Measurements from ENCODE around the gene ZFYVE28. TPM values are rescaled to one million over a fixed set of nuclear protein-coding genes. Genes with fewer than 3 reads are reported as not detected.

Gene ZFYVE28
- 2.8 and 8.5 TPM in 2 replicates for total RNA-seq

GRCh38 chr4:2417765-2418649, at the start of gene ZFYVE28:
ZFYVE28 (minus strand) TSS chr4:2418645; CDS start chr4:2418323, 322 bp downstream.

GRCh38 chr4:2418650-2419571, 466 bp upstream of the ZFYVE28 start, which contains the start of gene CFAP99:
CFAP99 (plus strand) TSS chr4:2418955.

GRCh38 chr4:2261853-2262144, 156.6 kb downstream of the ZFYVE28 start, which contains the start of gene MXD4:
MXD4 (minus strand) TSS chr4:2262109; CDS start chr4:2261980, 129 bp downstream.

GRCh38 chr4:2241410-2242353, 176.8 kb downstream of the ZFYVE28 start, which contains the start of the genes HAUS3 and POLN:
HAUS3 (minus strand) TSS chr4:2242121; CDS start chr4:2240946, 1,175 bp downstream.
POLN (minus strand) TSS chr4:2242121; CDS start chr4:2229231, 12,890 bp downstream.

Other genes starting within 250 kb of the ZFYVE28 start
- gene HAUS3, start 176.5 kb downstream of the ZFYVE28 start, total RNA-seq: 4.1 and 6.0 TPM in 2 replicates
- 0.16 and 0.38 TPM in 2 replicates for gene POLN, start 176.5 kb downstream of the ZFYVE28 start, total RNA-seq
- gene MXD4, start 156.5 kb downstream of the ZFYVE28 start, total RNA-seq: 23.5 and 77.1 TPM in 2 replicates
- not detected in 2 replicates for gene CFAP99, start 310 bp upstream of the ZFYVE28 start, total RNA-seq
- 49.8 and 62.2 TPM in 2 replicates for gene RNF4, start 50.5 kb upstream of the ZFYVE28 start, total RNA-seq
- 10.6 and 17.0 TPM in 2 replicates for gene FAM193A, start 118.0 kb upstream of the ZFYVE28 start, total RNA-seq

All from mesangial cell (primary cell).